SJCRH30 (cell line): ENCODE data around the gene CCNJL. TPM values are rescaled to one million over a fixed set of nuclear protein-coding genes. Genes with fewer than 3 reads are reported as not detected.

Experiments
- DNase-seq, 2 experiments: peaks; one replicate each; pipeline ENCODE4 v3.0.0-alpha.2; 2015 to 2020
- H3K27ac ChIP-seq: fragments of 250-450 bp; sonication (Bioruptor Pico); 2 replicates; pipeline ENCODE4 v1.5.1; 2020; ENCODE audit warnings: mild to moderate bottlenecking, moderate library complexity
- H3K27me3 ChIP-seq: fragments of 250-450 bp; sonication (Bioruptor Pico); 2 replicates; pipeline ENCODE4 v1.5.1; 2020; ENCODE audit warnings: mild to moderate bottlenecking, moderate library complexity
- H3K36me3 ChIP-seq: fragments of 250-450 bp; sonication (Bioruptor Pico); 2 replicates; pipeline ENCODE4 v1.5.1; 2020; ENCODE audit warnings: mild to moderate bottlenecking, moderate library complexity
- H3K4me1 ChIP-seq: fragments of 250-450 bp; sonication (Bioruptor Pico); 2 replicates; pipeline ENCODE4 v1.5.1; 2020; ENCODE audit warnings: mild to moderate bottlenecking, moderate library complexity
- H3K4me3 ChIP-seq: fragments of 250-450 bp; sonication (Bioruptor Pico); 2 replicates; pipeline ENCODE4 v1.5.1; 2020; ENCODE audit warnings: mild to moderate bottlenecking, moderate library complexity
- H3K9me3 ChIP-seq: fragments of 250-450 bp; sonication (Bioruptor Pico); replicated peaks from 2 replicates; pipeline ENCODE4 v1.5.1; 2020; ENCODE audit warnings: mild to moderate bottlenecking, moderate library complexity
- total RNA-seq: library from RNA; depleted of rRNA; stranded (reverse); fragments of >200 nt; shearing (Covaris generic); gene quantifications from 2 replicates; pipeline ENCODE4 v1.2.3, GENCODE V29; 2014; rRNA removed

CCNJL gene
- total RNA-seq = 6.5 and 6.8 TPM in 2 replicates

- Histone ChIP-seq H3K36me3 (no peaks in the 10 kb centered on the region), H3K4me1 (peaks cover 17% of the 10 kb centered on the region), H3K27ac (peak within 1 kb of the TSS; percentile 37), H3K9me3 (no peaks in the 10 kb centered on the region), H3K4me3 (peak within 1 kb of the TSS; percentile 91), H3K27me3 (no peaks in the 10 kb centered on the region)
- peak; percentile 76 to 87 for DNase-seq
Measured at GRCh38 chr5:160312134-160312959, at the start of gene CCNJL. TSS of gene CCNJL (minus strand) at chr5:160312564. CDS start at chr5:160311923, 641 bp downstream.

- Histone ChIP-seq H3K4me3 (no peak overlapping the region), H3K27me3 (no peaks in the 10 kb centered on the region), H3K9me3 (no peaks in the 10 kb centered on the region), H3K4me1 (peaks cover 40% of the 10 kb centered on the region), H3K36me3 (peaks cover 12% of the 10 kb centered on the region; the same call in 1 of the 2 replicates), H3K27ac (no peak overlapping the region)
- DNase-seq = no peak
Measured at GRCh38 chr5:160361624-160362228, 49.4 kb upstream of the CCNJL start.

DNA sequence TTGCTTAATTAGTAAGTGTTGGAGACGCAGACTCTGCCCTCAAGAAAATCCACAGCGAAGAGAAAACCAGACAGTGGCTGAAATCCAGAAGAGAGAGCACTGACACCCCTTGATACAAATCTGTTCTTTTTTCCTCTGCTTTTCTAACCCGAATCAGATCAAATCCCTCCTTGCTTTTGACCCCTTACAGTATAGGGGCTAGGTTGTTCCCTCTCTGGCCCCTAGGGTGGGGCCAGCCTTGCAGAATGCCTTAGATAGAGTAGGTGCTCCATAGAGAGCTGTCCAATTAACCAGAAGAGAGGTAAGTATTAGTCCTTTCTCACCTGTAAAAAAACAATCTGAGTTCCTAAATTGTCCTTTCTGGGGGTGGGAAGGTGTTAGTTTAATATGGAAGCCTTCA is 47.9 kb upstream of the CCNJL start:
- H3K27me3 ChIP-seq = no peaks in the 10 kb centered on the region
- H3K4me3 ChIP-seq = no peak overlapping the region
- no peak for DNase-seq
- no peaks in the 10 kb centered on the region for H3K9me3 ChIP-seq
- no peak overlapping the region for H3K27ac ChIP-seq
- peaks cover 45% of the 10 kb centered on the region for H3K4me1 ChIP-seq
- H3K36me3 ChIP-seq = peaks cover 17% of the 10 kb centered on the region

- Histone ChIP-seq H3K9me3 (no peaks in the 10 kb centered on the region), H3K4me3 (no peak overlapping the region), H3K27ac (no peak overlapping the region), H3K36me3 (peaks cover 22% of the 10 kb centered on the region), H3K4me1 (peaks cover 45% of the 10 kb centered on the region), H3K27me3 (no peaks in the 10 kb centered on the region)
- no peak for DNase-seq
Measured at GRCh38 chr5:160359816-160360215, 47.5 kb upstream of the CCNJL start.

DNA sequence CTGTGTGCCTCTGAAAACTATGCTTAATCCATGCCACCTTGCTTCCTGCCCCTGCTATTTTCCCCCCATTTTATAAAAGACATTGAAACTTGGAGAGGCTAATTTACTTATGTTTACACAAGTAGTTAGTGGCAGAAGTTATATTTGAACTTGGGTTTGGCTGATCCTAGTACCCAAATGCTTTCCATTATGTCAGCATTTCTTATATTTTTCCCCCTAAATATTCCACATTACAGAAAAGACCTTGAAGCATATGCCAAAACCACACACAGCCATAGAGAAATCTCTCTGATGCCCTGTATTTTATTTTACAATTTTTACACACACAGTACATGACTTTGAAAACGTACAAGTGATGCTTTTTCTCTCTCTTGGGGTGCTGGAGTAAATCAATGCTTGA is 46.9 kb upstream of the CCNJL start:
- DNase-seq = no peak

DNA sequence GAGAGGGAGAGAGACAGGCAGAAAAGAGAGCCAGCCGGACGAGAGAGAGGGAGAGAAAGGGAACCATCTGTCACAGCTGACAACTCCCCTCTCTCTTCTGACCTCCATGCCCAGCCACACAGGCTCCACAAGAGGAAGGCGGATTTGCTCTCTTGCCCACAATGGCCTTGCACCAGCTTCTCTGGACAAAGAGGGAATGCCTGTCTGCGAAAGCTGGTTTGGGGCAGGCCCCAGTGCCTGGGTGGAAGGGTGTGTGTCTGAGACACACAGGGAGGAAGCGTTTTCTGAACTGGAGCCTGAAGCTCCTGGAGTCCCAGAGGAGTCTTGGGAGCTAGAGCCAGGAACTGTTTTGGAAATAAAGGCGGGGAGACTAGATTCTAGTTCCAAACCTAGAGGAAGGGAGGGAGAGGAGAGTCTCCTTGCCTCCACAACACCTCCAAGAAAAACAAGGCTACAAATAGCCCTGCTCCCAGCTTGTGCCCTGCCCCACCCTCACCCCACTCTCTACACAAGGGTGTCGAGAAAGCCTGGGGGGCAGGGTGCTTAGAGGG is 45.6 kb upstream of the CCNJL start:
- H3K4me3 ChIP-seq = no peak overlapping the region
- no peaks in the 10 kb centered on the region for H3K9me3 ChIP-seq
- H3K27me3 ChIP-seq = no peaks in the 10 kb centered on the region
- peaks cover 31% of the 10 kb centered on the region for H3K4me1 ChIP-seq
- H3K36me3 ChIP-seq = peaks cover 29% of the 10 kb centered on the region
- peak overlapping the region; percentile 15; the same call in 1 of the 2 replicates for H3K27ac ChIP-seq
- DNase-seq = peak in 1 of 2 experiments; percentile 23

More for the DNA sequence above, 46.9 kb upstream of the CCNJL start:
- H3K27me3 ChIP-seq = no peaks in the 10 kb centered on the region
- H3K27ac ChIP-seq = no peak overlapping the region
- H3K9me3 ChIP-seq = no peaks in the 10 kb centered on the region
- peaks cover 25% of the 10 kb centered on the region for H3K36me3 ChIP-seq
- H3K4me3 ChIP-seq = no peak overlapping the region
- H3K4me1 ChIP-seq = peaks cover 43% of the 10 kb centered on the region

GRCh38 chr5:160357394-160357793 is 45.0 kb upstream of the CCNJL start:
- Histone ChIP-seq H3K36me3 (peaks cover 30% of the 10 kb centered on the region), H3K9me3 (no peaks in the 10 kb centered on the region), H3K4me1 (peaks cover 25% of the 10 kb centered on the region), H3K4me3 (no peak overlapping the region), H3K27me3 (no peaks in the 10 kb centered on the region), H3K27ac (no peak overlapping the region)
- no peak for DNase-seq

DNA sequence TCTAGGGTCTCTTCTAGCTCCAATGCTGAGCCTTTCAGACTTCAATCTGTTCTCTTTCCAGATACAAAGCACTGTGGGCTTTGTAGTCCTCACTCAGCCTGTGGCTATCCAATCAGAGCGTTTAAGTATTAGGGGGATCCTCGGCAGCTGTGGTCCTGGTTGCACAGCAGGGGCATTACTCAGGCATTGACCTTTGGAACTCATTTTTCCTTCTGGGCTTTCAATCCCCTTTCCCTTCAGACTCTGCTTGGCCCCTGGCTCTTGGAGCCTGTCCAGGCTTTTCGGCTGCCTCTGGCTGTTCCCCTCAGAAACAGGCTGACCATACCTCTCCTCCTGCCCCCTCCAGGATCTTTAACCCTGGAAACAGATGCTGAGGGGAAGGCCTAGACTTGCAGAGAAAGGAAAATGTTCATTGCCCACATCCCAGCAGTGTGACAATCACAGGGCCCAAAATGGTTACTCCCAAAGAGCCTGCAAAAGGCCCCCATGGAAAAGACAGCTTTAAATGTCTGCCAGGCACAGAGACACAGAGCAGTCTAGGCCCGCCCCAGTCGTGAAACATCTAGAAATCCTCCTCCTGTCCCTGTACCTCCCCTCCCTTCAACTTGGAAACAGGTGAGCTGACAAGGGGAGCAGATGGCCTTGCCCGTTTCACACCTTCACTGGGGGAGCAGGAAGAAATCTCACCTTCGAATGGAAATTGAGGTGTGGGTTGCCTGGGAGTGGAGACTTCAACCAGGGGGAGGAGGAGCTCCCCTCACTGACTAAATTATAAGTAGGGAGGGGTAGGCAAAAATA is 44.4 kb upstream of the CCNJL start:
- no peaks in the 10 kb centered on the region for H3K9me3 ChIP-seq
- DNase-seq = peak; percentile 57 to 73
- H3K36me3 ChIP-seq = peaks cover 28% of the 10 kb centered on the region
- H3K4me3 ChIP-seq = no peak overlapping the region
- peaks cover 22% of the 10 kb centered on the region for H3K4me1 ChIP-seq
- H3K27ac ChIP-seq = no peak overlapping the region
- no peaks in the 10 kb centered on the region for H3K27me3 ChIP-seq

DNA sequence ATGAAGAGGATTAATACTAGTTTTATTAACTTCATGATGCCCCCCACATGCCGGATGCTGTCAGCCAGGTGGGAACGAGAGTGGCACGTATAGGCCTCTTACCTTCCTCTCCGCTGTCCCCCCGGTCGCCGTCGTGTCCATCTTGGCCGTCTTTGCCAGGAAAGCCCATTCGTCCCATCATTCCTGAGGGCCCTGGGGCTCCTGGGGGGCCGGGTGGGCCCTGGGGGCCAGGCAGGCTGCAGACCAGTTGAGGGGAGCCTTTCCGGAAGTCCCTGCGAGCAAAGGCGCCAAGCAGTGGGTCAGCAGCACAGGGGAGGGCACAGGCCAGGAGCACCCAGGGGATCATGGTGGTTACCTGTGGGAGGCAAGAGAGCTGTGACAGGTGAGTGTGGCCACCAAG is 42.3 kb upstream of the CCNJL start:
- no peaks in the 10 kb centered on the region for H3K9me3 ChIP-seq
- H3K27ac ChIP-seq = no peak overlapping the region
- no peaks in the 10 kb centered on the region for H3K27me3 ChIP-seq
- H3K4me3 ChIP-seq = no peak overlapping the region
- peaks cover 21% of the 10 kb centered on the region for H3K4me1 ChIP-seq
- H3K36me3 ChIP-seq = peaks cover 36% of the 10 kb centered on the region
- DNase-seq = no peak

GRCh38 chr5:160353379-160353778 is 41.0 kb upstream of the CCNJL start:
- no peak overlapping the region for H3K27ac ChIP-seq
- peaks cover 47% of the 10 kb centered on the region for H3K36me3 ChIP-seq

DNA sequence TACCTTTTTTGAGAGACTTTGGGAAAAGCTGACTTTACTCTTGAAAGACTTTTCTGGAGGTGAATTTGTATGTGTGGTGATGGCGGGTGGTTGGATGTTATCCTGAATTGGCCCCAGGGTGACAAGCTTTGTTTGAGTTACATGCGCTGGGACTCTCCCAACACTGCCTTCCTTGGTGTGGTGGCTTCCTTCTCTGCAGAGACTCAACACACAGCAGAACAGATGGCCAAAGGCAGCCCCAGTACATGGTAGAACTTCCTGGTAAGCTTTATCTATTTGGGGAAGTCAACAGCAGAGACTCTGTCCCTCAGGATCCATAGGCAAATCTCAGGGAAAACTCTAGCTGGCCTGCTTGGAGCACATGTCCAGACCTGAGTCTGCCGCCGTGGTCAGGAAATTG is 39.9 kb upstream of the CCNJL start:
- no peaks in the 10 kb centered on the region for H3K27me3 ChIP-seq
- H3K36me3 ChIP-seq = peaks cover 54% of the 10 kb centered on the region
- no peaks in the 10 kb centered on the region for H3K9me3 ChIP-seq
- peaks cover 11% of the 10 kb centered on the region for H3K4me1 ChIP-seq
- no peak overlapping the region for H3K27ac ChIP-seq
- DNase-seq = no peak
- H3K4me3 ChIP-seq = no peak overlapping the region

More at GRCh38 chr5:160353379-160353778, 41.0 kb upstream of the CCNJL start:
- no peak for DNase-seq
- peaks cover 19% of the 10 kb centered on the region for H3K4me1 ChIP-seq
- no peak overlapping the region for H3K4me3 ChIP-seq
- H3K27me3 ChIP-seq = no peaks in the 10 kb centered on the region
- no peaks in the 10 kb centered on the region for H3K9me3 ChIP-seq

GRCh38 chr5:160349935-160350303 is 37.6 kb upstream of the CCNJL start:
- Histone ChIP-seq H3K27me3 (no peaks in the 10 kb centered on the region), H3K4me3 (no peak overlapping the region), H3K36me3 (peaks cover 45% of the 10 kb centered on the region), H3K4me1 (no peaks in the 10 kb centered on the region), H3K27ac (no peak overlapping the region), H3K9me3 (no peaks in the 10 kb centered on the region)
- DNase-seq = no peak

DNA sequence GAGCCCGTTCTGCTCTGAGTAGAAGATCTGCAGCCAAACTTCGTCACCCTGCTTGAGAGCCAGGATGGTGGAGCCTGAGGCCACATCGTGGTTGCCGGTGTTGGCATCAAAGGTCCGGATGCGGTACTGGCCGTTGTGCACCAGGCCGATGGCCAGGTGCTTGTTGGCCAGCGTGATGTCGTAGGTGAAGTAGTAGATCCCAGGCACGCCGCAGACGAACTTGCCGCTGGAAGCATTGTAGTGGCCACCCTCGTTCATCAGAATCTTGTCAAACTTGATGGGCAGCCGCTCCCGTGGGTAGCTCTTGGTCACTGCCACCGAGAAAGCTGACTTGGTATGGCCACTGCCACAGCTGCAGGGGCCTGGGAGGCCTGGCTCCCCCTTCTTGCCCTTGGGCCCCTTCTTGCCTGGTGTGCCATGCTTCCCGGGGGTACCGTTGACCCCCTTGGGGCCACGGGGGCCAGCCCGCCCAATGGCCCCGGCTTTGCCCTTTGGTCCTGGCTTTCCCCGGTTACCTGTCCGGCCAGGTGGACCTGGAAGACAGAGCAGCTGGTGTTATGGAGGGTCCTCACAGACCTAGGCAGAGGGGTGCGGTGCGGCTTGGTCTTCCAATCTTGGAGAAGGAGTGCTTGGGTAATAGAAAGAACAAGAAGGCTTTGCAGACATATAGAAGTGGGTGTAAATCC is 37.0 kb upstream of the CCNJL start:
- no peak overlapping the region for H3K4me3 ChIP-seq
- no peaks in the 10 kb centered on the region for H3K27me3 ChIP-seq
- DNase-seq = no peak
- no peaks in the 10 kb centered on the region for H3K9me3 ChIP-seq
- no peaks in the 10 kb centered on the region for H3K4me1 ChIP-seq
- no peak overlapping the region for H3K27ac ChIP-seq
- H3K36me3 ChIP-seq = peaks cover 41% of the 10 kb centered on the region

- Histone ChIP-seq H3K27ac (no peak overlapping the region), H3K9me3 (no peaks in the 10 kb centered on the region), H3K4me1 (no peaks in the 10 kb centered on the region), H3K27me3 (no peaks in the 10 kb centered on the region), H3K4me3 (no peak overlapping the region), H3K36me3 (peaks cover 37% of the 10 kb centered on the region)
- no peak for DNase-seq
Measured at GRCh38 chr5:160348080-160348479, 35.7 kb upstream of the CCNJL start.
